ENCODE results near the gene WDFY4.

Gene WDFY4

DNA sequence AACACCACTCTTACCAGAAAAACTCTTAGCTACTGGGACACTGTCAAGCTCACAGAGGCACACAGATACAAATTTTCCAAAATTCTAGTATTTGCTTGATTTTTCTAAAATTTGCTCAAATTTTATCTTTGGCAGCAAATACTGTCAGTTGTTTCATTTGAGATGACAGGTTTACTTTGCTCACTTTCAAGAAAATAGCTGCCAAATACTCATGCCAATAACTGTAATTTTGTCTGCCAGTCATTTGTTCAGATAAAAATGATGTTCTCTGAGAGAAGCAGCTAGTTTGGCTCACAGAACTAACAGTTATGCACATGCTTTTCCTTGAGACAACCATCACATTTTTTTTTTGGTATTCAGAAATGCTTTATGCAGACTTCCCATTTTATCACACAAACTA lies 172.2 kb downstream of the WDFY4 start:
- Histone ChIP-seq H3K36me3 (replicated peaks) (no peaks in the 10 kb centered on the region), H3K4me3 (no peak overlapping the region), H3K4me1 (no peaks in the 10 kb centered on the region), H3K27me3 (ENCODE audit: low read depth) (no peaks in the 10 kb centered on the region), H3K9me3 (no peaks in the 10 kb centered on the region)
- no peak for DNase-seq (ENCODE audit: low spot score in 2 of 2)
- in situ Hi-C loops (cut with MboI; ENCODE audit: low sequenced_read_pairs), result no loop called here

DNA sequence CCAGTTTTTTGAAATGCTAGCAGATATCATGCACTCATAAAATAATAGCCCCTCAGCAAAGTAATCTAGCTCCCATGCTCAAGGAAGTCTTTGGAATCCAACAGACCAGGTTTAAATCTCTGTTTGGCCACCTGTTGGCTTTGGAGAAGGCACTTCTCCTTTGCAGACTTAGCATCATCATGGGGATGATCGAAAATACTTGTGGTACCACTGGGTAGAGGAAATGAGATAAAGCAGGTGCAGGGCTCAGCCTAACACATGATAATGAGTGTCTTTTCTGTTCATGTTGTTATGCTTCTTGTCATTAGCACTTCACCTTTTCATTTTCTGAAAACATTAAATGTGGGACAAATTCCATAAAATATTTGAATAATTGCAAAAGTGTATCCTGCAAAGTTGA lies 187.6 kb downstream of the WDFY4 start:
- Histone ChIP-seq H3K27me3 (ENCODE audit: low read depth) (no peaks in the 10 kb centered on the region), H3K4me3 (no peak overlapping the region), H3K4me1 (no peaks in the 10 kb centered on the region), H3K9me3 (no peaks in the 10 kb centered on the region), H3K36me3 (replicated peaks) (no peaks in the 10 kb centered on the region)
- in situ Hi-C loops (cut with MboI; ENCODE audit: low sequenced_read_pairs), result no loop called here
- no peak for DNase-seq (ENCODE audit: low spot score in 2 of 2)

DNA sequence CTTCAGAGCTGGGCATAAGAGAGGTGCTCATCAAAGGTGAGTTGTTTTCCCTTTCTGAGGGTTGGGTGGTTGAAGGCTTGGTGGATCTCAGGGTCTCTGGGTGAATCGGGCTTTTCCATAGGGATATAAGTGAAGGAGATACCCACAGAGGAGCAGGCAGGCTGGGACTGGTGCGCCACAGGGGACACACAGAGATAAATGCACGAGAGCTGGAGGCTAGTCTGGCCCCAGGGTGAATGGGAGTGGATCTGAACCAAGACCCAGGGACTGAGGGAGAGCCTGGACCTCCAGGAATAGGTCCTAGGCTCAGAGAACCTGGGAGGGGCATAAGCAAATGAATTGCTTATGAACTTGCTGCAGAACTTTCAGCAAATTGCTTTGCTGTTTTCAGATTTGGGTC lies 193.4 kb downstream of the WDFY4 start:
- in situ Hi-C loops (cut with MboI; ENCODE audit: low sequenced_read_pairs), result no loop called here
- Histone ChIP-seq H3K27me3 (ENCODE audit: low read depth) (no peaks in the 10 kb centered on the region), H3K36me3 (replicated peaks) (no peaks in the 10 kb centered on the region), H3K4me1 (no peaks in the 10 kb centered on the region), H3K4me3 (no peak overlapping the region), H3K9me3 (no peaks in the 10 kb centered on the region)
- DNase-seq (ENCODE audit: low spot score in 2 of 2), result no peak

DNA sequence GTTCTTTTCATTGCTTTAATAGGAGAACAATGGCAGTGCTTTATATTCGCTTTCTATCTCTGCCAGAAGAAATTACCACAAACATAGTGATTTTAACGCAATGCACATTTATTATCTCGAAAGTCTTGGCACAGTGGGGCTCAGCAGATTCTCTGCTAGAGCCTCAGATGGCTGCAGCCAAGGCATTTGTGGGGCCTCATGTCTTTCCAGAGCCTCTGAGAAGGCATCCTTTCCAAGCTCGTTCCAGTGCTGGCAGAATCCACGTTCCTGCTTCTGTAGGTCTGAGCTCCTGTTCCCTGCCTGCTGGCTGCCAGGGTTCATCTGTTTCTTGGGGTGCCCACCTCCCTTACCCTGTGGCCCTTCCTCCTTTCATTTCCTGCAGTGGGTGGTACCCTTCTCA lies 194.8 kb downstream of the WDFY4 start:
- H3K4me3 ChIP-seq, result no peak overlapping the region
- H3K27me3 ChIP-seq (ENCODE audit: low read depth), result no peaks in the 10 kb centered on the region
- in situ Hi-C loops (cut with MboI; ENCODE audit: low sequenced_read_pairs), result no loop called here
- no peaks in the 10 kb centered on the region for H3K36me3 ChIP-seq (replicated peaks)
- H3K9me3 ChIP-seq, result no peaks in the 10 kb centered on the region
- no peaks in the 10 kb centered on the region for H3K4me1 ChIP-seq
- no peak for DNase-seq (ENCODE audit: low spot score in 2 of 2)

DNA sequence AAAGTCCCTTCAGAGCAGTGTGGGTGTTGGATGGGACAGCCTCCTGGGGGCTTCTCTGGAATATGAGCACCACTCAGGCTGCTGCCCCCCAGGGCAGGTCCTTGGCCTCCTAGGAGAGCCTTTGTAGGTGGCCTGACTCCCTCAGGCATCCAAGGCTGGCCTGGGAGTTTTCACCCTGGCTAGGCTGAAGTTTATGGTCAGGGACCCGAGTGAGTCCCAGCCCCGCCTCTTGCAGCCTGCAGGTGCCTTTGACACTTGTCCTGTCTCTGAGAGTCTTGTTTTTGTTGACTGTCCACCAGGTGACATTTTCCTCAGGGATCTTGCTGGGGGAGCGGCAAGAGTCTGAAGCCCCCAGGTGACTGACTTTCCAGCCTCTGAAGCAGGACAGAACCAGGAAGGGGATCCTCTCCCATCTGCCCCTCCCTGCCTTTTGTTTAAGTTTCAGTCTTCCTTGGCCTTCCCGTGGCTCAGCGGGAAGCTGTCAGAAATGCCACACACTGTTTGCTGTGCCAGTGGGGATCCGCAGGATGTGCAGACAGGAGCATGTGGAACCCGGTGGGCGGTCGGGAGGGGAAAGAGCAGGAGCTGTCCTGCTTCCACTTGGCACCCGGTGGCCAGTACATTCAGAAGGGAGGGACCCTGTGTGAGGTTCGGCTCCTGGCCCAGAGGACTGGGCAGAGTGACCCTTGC lies 195.5 kb downstream of the WDFY4 start:
- Histone ChIP-seq H3K4me3 (no peak overlapping the region), H3K4me1 (no peaks in the 10 kb centered on the region), H3K27me3 (ENCODE audit: low read depth) (no peaks in the 10 kb centered on the region), H3K9me3 (no peaks in the 10 kb centered on the region), H3K36me3 (replicated peaks) (no peaks in the 10 kb centered on the region)
- in situ Hi-C loops (cut with MboI; ENCODE audit: low sequenced_read_pairs), result no loop called here
- no peak for DNase-seq (ENCODE audit: low spot score in 2 of 2)

DNA sequence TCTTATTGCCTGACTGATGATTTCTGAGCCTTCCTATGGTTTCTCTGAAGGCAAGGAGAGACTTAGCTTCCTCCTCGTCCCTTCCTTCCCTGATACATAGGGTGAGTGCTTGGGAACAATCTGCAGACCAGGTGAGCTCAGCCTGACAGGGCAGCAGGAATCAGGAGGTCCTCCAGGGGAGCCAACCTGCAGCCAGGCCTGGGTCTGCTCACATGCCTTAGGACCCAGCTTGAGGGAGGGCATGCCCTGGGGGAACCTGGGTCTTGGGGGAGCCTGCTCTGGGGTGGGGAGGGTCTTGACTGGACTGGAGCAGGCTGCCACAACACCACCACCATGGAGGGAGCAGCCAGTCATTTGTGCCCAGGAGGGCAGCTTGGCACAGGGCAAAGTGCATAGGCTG lies 197.3 kb downstream of the WDFY4 start:
- no peaks in the 10 kb centered on the region for H3K9me3 ChIP-seq
- no peak overlapping the region for H3K4me3 ChIP-seq
- DNase-seq (ENCODE audit: low spot score in 2 of 2), result no peak
- no peaks in the 10 kb centered on the region for H3K36me3 ChIP-seq (replicated peaks)
- in situ Hi-C loops (cut with MboI; ENCODE audit: low sequenced_read_pairs), result no loop called here
- no peaks in the 10 kb centered on the region for H3K4me1 ChIP-seq
- no peaks in the 10 kb centered on the region for H3K27me3 ChIP-seq (ENCODE audit: low read depth)

DNA sequence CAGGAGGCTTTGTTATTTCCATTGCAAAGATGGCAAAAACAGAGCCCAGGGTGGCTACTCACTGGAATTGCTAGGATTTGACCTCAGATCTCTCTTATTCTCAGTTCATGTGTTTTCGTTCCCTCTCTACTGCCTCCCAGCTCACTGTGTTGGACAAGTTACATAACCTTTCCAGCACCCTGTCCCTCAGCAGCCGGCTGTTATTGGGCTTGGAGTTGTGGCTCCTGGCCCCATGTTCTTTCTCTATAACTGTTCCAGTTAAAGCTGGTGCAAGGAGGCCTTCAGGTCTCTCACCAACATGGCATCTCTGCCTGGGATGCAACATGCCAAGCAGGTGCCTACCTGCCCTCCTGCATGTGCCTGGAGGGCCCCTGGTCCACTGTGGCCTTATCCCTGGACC lies 198.2 kb downstream of the WDFY4 start:
- H3K4me1 ChIP-seq, result no peaks in the 10 kb centered on the region
- H3K4me3 ChIP-seq, result no peak overlapping the region
- H3K9me3 ChIP-seq, result no peaks in the 10 kb centered on the region
- no peaks in the 10 kb centered on the region for H3K36me3 ChIP-seq (replicated peaks)
- in situ Hi-C loops (cut with MboI; ENCODE audit: low sequenced_read_pairs), result no loop called here
- no peaks in the 10 kb centered on the region for H3K27me3 ChIP-seq (ENCODE audit: low read depth)
- no peak for DNase-seq (ENCODE audit: low spot score in 2 of 2)

DNA sequence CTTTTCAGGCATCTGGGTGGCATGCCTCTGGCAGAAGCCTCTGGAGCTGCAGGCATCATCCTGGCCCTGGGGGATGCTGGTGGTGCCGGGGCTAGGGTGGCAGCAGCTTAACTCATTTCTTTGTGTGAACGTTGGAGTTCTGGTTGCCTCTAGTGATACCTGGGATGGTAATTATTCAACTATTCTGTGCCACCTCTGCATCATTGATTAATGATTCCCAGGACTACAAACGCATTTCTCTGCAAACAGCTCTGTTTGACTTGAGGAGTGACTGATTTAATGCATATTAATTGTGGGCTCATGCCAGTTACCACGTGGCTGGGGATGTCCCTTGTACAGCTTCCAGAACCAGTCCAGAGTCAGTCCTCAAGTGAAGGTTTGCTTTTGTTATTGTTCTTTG lies 199.0 kb downstream of the WDFY4 start:
- Histone ChIP-seq H3K36me3 (replicated peaks) (no peaks in the 10 kb centered on the region), H3K4me3 (no peak overlapping the region), H3K4me1 (no peaks in the 10 kb centered on the region), H3K9me3 (no peaks in the 10 kb centered on the region), H3K27me3 (ENCODE audit: low read depth) (no peaks in the 10 kb centered on the region)
- in situ Hi-C loops (cut with MboI; ENCODE audit: low sequenced_read_pairs), result no loop called here
- DNase-seq (ENCODE audit: low spot score in 2 of 2), result no peak

DNA sequence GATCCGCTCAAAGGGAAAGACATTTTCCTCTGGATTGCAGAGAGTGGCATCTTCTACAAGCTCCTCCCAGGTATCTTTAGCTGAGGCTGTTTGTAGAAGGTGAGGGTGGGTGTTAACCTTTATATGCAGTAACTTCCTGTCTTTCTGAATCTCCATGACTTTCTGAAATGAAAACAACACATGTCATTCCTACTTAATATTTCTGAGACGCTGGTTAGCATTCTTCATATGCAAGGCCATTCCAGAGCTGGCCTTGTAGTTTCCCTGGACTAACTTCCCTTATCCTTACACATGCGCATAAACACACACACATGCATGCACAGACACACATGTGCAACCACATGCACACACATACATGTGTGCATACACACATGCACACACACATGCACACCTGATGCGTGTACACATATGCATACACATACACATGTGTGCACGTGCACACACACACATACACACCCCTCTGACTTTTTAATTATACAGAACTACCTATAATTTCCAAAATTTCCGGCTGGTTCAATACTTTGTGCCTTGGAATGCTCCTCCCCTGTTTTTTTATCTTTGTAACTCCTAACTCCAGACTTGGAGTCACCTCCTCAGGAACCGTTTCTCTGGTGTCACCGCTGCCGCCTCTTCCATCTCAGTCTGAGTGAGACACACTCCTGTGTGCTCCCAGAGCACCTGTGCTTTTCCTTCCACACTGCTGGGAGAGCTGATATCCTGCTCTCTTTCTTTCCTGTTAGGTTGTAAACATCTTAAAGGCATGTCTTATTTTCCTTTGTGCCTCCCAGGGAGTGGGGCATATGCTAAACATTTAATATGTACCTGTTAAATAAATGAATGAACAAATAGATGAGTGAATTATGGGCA lies 199.7 kb downstream of the WDFY4 start:
- Histone ChIP-seq H3K4me1 (no peaks in the 10 kb centered on the region), H3K27me3 (ENCODE audit: low read depth) (no peaks in the 10 kb centered on the region), H3K36me3 (replicated peaks) (no peaks in the 10 kb centered on the region), H3K9me3 (no peaks in the 10 kb centered on the region), H3K4me3 (no peak overlapping the region)
- no peak for DNase-seq (ENCODE audit: low spot score in 2 of 2)
- in situ Hi-C loops (cut with MboI; ENCODE audit: low sequenced_read_pairs), result no loop called here

DNA sequence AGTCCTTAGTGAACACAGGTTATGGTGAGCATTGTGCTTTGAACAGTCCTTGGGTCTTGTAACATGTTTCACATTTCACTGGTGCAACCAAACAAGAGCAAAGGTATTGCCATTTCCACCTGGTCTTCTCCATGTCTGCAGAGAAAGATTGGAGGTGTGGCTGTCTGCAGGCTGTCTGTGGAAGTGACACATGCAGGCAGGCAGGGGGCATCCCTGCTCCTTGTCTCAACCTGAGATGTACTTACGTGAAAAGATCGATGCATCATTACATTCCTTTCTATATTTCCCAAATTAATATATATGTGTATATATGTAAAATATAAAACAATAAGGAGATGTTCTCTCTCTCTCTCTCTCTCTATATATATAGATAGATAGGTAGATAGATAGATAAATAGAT lies 200.7 kb downstream of the WDFY4 start:
- no peak for DNase-seq (ENCODE audit: low spot score in 2 of 2)
- H3K36me3 ChIP-seq (replicated peaks), result no peaks in the 10 kb centered on the region
- no peaks in the 10 kb centered on the region for H3K27me3 ChIP-seq (ENCODE audit: low read depth)
- H3K4me1 ChIP-seq, result no peaks in the 10 kb centered on the region
- no peak overlapping the region for H3K4me3 ChIP-seq
- no peaks in the 10 kb centered on the region for H3K9me3 ChIP-seq
- in situ Hi-C loops (cut with MboI; ENCODE audit: low sequenced_read_pairs), result no loop called here

DNA sequence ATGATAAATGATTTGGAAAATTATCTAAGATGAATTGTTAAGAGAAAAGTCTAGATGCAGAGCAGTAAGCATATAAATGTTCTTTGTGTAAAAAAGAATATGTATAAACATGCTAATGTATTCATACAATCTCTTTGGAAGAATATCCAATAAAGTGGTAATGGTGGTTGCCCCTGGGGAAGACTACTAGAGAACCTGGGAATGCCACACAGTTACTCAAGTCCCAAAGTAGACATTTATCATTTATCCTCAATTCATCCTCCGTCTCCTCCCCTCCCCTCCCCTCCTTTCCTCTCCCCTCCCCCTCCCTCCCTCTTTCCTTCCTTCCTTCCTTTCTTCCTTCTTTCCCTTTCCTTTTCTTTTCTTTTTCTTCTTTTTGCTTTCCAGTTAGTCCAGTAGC lies 203.3 kb downstream of the WDFY4 start:
- H3K4me1 ChIP-seq, result no peaks in the 10 kb centered on the region
- H3K9me3 ChIP-seq, result no peaks in the 10 kb centered on the region
- H3K36me3 ChIP-seq (replicated peaks), result no peaks in the 10 kb centered on the region
- no peak for DNase-seq (ENCODE audit: low spot score in 2 of 2)
- H3K4me3 ChIP-seq, result no peak overlapping the region
- in situ Hi-C loops (cut with MboI; ENCODE audit: low sequenced_read_pairs), result no loop called here
- H3K27me3 ChIP-seq (ENCODE audit: low read depth), result no peaks in the 10 kb centered on the region

DNA sequence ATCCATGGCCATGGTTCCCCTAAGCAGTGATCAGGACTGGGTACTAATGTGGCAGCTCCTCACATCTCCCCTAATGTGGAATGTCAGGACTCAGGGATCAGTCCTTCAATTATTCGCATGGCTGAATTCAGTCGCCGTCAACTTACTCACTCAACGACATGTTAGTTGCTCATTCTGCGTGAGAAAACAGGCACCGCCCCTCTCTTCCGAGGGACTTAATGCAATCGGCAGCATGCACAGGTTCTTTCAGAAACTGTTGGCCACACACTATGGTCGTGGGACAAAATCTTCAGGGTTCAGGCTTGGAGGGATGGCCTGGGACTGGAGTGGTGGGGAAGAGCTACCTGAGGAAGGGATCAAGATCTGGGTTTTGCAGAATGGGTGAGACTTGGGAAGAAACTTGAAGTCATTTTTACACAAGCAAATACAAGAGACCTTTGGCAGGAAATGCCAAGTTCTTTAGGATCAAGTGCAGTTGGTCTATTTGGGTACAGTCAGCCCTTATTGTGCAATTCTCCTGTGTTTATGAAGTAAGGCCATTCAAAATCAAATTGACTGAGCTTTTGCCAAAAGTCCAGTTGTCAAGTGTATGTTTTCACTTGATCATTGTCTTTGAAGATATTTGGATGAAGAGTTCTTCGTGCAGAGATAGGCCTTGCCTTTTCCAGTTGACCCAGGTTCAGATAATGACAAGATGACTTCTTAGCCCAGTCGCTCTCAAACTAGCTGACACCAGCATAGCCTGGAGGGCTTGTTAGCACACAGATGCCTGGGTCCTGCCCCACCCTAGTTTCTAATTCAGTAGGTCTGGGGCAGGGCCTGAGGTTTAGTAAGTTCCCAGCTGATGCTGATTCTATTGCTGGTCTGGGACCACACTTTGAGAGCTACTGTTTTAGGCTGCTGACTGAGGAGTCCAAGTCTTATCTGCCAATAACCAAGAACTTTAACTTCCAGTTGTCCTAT lies 206.5 kb downstream of the WDFY4 start:
- DNase-seq (ENCODE audit: low spot score in 2 of 2), result no peak
- no peaks in the 10 kb centered on the region for H3K36me3 ChIP-seq (replicated peaks)

DNA sequence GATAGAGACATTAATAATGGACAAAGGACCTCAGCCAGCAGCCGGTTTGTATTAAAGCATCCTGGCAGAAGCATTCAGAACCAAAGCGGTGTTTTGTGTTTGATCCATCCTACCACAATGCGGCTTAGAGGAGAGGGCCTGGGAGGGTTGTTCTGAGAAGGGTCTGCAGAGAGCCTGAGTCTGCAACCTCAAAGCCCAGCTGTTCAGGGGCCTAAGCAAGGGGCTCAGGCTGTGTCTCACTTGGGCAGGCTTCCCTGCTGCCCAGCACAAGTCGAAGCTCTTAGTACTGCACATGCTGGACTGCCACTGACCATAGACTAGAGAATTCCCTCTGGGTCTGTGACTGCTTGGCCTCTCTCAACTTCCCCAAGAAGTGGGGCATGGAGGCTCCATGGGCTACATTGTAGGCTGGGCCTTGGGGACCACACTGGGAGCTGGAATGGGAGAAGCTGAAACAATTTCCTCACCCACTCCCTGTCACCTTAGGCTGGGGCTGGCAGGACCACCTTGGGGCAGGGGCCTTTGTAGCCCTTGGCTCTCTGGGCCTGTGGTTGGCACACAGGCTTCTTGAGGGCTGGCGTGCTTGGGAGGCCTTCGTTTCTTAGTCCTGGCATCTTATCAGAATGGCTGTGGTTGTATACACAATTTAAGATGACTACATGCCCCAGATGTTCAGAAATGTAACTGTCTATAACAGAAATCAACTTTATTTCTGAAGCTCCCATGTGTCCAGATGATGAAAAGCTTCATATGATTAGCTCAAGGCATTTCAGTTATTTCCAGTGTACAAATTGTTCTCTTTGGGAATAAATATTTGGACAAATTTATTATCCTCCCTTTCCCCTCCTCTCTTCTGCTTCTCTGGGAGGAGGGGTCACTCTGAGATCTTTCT lies 210.5 kb downstream of the WDFY4 start:
- Histone ChIP-seq H3K4me1 (no peaks in the 10 kb centered on the region), H3K4me3 (no peak overlapping the region), H3K9me3 (no peaks in the 10 kb centered on the region), H3K27me3 (ENCODE audit: low read depth) (no peaks in the 10 kb centered on the region), H3K36me3 (replicated peaks) (no peaks in the 10 kb centered on the region)
- in situ Hi-C loops (cut with MboI; ENCODE audit: low sequenced_read_pairs), result no loop called here
- DNase-seq (ENCODE audit: low spot score in 2 of 2), result no peak

More for the DNA sequence above, 206.5 kb downstream of the WDFY4 start:
- Histone ChIP-seq H3K4me1 (no peaks in the 10 kb centered on the region), H3K27me3 (ENCODE audit: low read depth) (no peaks in the 10 kb centered on the region), H3K9me3 (no peaks in the 10 kb centered on the region), H3K4me3 (no peak overlapping the region)
- in situ Hi-C loops (cut with MboI; ENCODE audit: low sequenced_read_pairs), result no loop called here

All from HAP-1 (cell line).